ENCODE results near the gene CPTP. TPM values are rescaled to one million over a fixed set of nuclear protein-coding genes. Genes with fewer than 3 reads are reported as not detected.
A peak's percentile ranks its signal among the peaks of the same experiment; 100 is the strongest.

The CPTP gene
- total and polyA plus RNA-seq, 2 of the 13 experiments (the other 11 are each of a cell fraction or from before 2014, with no cell fraction given): 5.5 to 9.3 TPM

DNA sequence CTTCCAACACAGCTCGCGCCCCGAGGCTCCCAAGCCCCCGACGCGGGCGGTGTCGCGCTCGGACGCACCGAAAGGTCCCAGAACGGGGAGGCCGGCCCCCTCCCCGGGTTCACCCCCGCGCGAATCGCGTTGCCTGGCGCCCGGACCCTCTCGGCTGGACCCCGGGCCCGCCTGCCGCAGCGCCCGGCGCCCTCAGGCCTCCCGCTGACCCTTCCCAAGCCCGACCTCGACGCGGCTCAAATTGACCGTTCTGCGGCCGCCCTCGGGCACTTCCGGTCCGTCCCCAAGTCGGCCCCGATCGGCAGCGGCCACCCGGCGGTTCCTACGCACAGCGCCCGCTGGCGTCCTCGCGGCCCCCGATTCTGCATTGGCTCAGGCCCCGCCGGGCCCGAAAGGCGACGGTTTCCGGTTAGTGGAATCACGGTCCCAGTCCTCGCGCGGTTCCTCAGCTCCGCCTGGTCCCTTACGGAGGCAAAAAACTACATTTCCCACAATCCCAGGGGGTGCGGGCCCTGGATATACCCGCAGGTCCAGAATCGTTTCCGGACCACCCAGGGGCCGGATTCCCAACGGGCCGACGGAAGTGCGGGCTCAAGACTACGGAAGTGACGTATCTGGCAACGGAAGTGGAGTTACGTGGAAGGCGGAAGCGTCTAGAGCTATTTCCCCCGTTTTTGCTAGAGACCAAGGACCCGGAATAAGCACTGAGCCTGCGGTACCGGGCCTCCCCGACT lies 50.5 kb downstream of the CPTP start, which contains the start of gene AURKAIP1 (continued):
- TF ChIP-seq E2F2 (CRISPR knock-in tag; IDR thresholded peaks at IDR 0.05; ENCODE audit: borderline replicate concordance) (peak; percentile 35; the same call in 1 of the 2 replicates), THRA (CRISPR knock-in tag; IDR thresholded peaks at IDR 0.05; ENCODE audit: borderline replicate concordance) (peak; percentile 84), TBL1XR1 (IDR thresholded peaks at IDR 0.05; ENCODE audit: borderline replicate concordance, low read length, partially characterized antibody) (peak; percentile 61), GABPB1 (CRISPR knock-in tag; IDR thresholded peaks at IDR 0.05) (peak; percentile 98), HNRNPLL (IDR thresholded peaks at IDR 0.05; ENCODE audit: low read depth, low read length, poor library complexity, severe bottlenecking) (peak; percentile 90), ZNF772 (CRISPR knock-in tag; IDR thresholded peaks at IDR 0.05) (peak; percentile 96), ZGPAT (CRISPR knock-in tag; IDR thresholded peaks at IDR 0.05) (peak; percentile 100), ZNF335 (CRISPR knock-in tag; IDR thresholded peaks at IDR 0.05) (peak; percentile 84; the same call in 1 of the 2 replicates), ZNF766 (CRISPR knock-in tag; IDR thresholded peaks at IDR 0.05; ENCODE audit: borderline replicate concordance) (peak; percentile 36; the same call in 1 of the 2 replicates), AGO2 (optimal IDR thresholded peaks at IDR 0.05; ENCODE audit: low read depth, low read length) (peak; percentile 18), GATAD1 (CRISPR knock-in tag; IDR thresholded peaks at IDR 0.05) (peak; percentile 98), ZNF781 (CRISPR knock-in tag; IDR thresholded peaks at IDR 0.05; ENCODE audit: borderline replicate concordance, not compliant biosample characterization) (no peak), THAP7 (CRISPR knock-in tag; IDR thresholded peaks at IDR 0.05) (peak; percentile 88), PHF5A (CRISPR knock-in tag; IDR thresholded peaks at IDR 0.05; ENCODE audit: low read depth, unreplicated experiment) (peak; percentile 85), TOPORS (CRISPR knock-in tag; IDR thresholded peaks at IDR 0.05) (peak; percentile 25), TAF1 (CRISPR knock-in tag; IDR thresholded peaks at IDR 0.05) (peak; percentile 90), MTA3 (CRISPR knock-in tag; IDR thresholded peaks at IDR 0.05) (no peak), MTF1 (CRISPR knock-in tag; IDR thresholded peaks at IDR 0.05) (no peak), KLF6 (CRISPR knock-in tag; IDR thresholded peaks at IDR 0.05) (peak; percentile 92), MATR3 (CRISPR knock-in tag; IDR thresholded peaks at IDR 0.05) (no peak)
- TF ChIP-seq, protein P1, sequence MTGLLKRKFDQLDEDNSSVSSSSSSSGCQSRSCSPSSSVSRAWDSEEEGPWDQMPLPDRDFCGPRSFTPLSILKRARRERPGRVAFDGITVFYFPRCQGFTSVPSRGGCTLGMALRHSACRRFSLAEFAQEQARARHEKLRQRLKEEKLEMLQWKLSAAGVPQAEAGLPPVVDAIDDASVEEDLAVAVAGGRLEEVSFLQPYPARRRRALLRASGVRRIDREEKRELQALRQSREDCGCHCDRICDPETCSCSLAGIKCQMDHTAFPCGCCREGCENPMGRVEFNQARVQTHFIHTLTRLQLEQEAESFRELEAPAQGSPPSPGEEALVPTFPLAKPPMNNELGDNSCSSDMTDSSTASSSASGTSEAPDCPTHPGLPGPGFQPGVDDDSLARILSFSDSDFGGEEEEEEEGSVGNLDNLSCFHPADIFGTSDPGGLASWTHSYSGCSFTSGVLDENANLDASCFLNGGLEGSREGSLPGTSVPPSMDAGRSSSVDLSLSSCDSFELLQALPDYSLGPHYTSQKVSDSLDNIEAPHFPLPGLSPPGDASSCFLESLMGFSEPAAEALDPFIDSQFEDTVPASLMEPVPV (CRISPR knock-in tag; IDR thresholded peaks at IDR 0.05): peak; percentile 82; the same call in 1 of the 2 replicates
- TF ChIP-seq, protein P2, sequence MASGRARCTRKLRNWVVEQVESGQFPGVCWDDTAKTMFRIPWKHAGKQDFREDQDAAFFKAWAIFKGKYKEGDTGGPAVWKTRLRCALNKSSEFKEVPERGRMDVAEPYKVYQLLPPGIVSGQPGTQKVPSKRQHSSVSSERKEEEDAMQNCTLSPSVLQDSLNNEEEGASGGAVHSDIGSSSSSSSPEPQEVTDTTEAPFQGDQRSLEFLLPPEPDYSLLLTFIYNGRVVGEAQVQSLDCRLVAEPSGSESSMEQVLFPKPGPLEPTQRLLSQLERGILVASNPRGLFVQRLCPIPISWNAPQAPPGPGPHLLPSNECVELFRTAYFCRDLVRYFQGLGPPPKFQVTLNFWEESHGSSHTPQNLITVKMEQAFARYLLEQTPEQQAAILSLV (CRISPR knock-in tag; IDR thresholded peaks at IDR 0.05; ENCODE audit: borderline replicate concordance): peak; percentile 97; the same call in 1 of the 2 replicates
